NCI-H748 treated with DMSO at 0.1 percent for 48 hours (cell line): ENCODE data around the gene KAT6B.
"Not testable (repeated sequence)": the region's sequence is repeated elsewhere in the genome, so short reads cannot be mapped to it uniquely, and the experiment has no call there.

Experiments
- DNase-seq: peaks from one replicate; lab custom pipeline; 2025; lab: John Stamatoyannopoulos, UW

KAT6B gene

GRCh38 chr10:74890460-74890859 is 64.1 kb downstream of the KAT6B start:
- DNase-seq: no peak

DNA sequence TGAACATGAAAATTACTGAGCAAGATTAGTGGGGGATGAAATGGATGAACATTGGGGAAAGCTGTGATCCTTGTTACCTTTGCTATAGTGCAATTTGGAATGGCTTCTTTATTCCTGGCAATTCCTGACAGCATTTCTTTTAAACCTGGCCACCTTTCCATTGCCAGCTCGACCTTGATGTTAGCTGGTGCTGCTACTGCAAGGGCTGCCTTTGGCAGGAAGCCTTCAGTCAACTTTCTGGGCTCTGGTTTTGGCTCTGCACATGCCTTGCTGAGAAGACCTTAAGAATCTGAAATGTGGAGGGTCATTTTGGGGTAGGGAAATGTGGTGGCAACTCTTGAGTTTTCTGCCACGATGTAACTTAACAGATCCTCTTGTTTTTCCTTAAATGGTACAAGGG is 64.7 kb downstream of the KAT6B start:
- no peak for DNase-seq

DNA sequence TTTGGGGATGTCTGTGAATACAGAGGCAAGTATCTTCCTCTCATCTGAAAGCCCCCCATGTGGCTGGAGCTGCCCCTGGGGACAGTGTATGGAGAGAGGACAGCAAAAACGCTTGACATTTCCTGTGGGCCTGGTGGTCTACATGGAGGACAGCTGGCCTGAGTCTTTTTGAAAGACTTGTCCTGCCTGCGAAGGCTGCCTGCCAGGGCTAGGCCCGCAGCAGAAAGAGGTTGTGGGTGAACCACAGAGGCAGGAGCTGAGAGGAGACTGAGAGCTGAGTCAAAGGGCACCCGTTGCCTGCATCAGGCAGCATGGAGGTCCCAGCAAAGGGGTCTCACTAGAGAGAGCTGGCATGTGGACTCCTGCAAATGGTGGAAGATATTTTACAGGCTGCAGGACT is 66.4 kb downstream of the KAT6B start:
- no peak for DNase-seq

DNA sequence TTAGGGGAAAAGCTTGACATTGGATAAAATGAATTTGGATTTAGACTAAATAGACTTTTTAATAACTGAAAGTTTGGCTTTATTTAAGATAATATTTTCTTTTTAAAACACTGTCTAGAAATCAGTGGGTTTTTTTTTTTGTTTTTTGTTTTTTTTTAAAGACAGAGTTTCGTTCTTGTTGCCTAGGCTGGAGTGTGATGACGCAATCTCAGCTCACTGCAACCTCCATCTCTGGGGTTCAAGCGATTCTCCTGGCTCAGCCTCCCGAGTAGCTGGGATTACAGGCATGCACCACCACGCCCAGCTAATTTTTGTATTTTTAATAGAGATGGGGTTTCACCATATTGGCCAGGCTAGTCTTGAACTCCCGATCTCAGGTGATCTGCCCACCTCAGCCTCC is 66.9 kb downstream of the KAT6B start:
- DNase-seq: not testable (repeated sequence)

DNA sequence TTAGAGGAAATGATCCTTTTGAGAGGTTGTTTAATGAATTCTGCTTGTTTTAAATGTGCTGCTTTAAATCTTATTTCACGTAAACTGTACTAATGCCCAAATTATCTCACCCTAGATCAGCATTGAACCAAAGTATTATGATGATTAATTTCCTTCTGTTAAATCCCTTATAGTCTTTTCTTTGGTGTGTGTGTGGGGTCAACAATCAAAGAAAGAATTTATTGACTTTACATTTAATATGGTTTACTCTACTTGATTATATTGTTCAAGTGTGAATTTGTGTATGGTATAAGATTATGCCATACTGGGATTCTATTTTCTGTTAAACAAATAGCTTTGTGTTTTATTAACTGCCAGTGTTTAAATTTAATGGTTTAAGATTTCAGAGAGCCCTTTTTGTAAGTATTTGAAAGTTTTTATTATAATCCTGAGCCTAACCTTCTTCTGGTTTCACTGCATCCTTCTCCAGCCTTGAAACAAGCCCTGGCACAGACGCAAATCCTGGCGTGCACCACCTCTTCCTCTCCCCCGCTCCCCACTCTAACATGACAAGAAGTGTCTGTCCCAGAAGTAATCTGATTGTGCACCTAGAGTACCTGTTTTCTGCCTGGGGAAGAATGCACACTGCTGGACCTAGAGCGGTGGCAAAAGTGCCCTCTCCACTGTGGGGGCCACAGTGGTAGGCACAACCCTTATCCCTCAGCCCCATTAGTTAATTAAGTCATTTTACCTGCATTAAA is 70.6 kb downstream of the KAT6B start:
- no peak for DNase-seq

GRCh38 chr10:74898201-74898976 is 72.0 kb downstream of the KAT6B start:
- no peak for DNase-seq

GRCh38 chr10:74900297-74900696 is 73.9 kb downstream of the KAT6B start:
- DNase-seq: no peak

GRCh38 chr10:74901301-74901700 is 74.9 kb downstream of the KAT6B start:
- DNase-seq: no peak

- no peak for DNase-seq
Measured at GRCh38 chr10:74901867-74902450, 75.6 kb downstream of the KAT6B start.

- no peak for DNase-seq
Measured at GRCh38 chr10:74903491-74903890, 77.1 kb downstream of the KAT6B start.

DNA sequence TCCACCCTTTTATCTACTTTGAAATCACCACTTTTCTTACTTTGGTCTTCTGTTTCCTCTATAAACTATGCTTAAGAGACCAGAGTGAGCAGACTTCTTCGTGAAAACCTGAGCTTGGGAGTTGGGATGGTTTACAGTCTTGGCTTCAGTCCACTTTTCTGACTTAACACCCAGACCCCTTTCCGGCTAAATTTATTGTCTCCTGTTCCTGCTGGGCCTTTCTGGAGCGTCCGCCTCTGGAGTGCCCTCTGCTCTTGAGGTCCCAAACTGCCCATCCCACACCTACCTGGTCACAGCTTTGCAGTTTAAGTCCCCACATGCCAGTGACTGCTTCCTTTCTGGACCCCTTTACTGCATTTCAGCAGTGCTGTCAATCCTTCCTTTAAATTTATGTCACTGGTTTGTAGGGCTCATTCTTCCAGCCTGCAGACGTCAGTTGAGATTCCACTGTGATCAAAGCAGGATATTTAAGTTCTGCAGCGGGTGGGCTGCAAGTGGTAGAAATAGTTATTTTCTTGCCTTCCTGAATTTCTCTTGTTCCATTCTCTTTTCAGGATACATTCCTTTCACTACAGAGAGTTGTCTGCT is 80.3 kb downstream of the KAT6B start:
- DNase-seq: no peak

DNA sequence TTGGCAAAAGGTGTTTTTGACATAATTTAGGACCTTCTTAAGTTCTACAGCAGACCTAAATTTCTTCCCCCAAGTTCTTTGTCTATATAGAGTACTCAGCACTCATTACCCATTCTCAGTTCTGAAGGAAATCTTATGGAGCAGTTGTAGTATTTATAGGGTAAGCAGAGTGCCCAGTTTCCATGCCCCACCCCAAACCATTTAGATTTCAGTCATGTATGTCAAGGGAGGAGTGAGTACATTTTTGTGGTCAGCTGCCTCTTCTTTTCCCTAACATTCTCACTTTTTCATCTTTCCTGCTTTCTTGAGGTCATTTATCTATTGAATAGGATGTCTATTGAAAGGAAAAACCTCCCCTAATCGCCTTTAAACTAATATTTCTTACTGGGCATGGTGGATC is 83.3 kb downstream of the KAT6B start:
- no peak for DNase-seq

DNA sequence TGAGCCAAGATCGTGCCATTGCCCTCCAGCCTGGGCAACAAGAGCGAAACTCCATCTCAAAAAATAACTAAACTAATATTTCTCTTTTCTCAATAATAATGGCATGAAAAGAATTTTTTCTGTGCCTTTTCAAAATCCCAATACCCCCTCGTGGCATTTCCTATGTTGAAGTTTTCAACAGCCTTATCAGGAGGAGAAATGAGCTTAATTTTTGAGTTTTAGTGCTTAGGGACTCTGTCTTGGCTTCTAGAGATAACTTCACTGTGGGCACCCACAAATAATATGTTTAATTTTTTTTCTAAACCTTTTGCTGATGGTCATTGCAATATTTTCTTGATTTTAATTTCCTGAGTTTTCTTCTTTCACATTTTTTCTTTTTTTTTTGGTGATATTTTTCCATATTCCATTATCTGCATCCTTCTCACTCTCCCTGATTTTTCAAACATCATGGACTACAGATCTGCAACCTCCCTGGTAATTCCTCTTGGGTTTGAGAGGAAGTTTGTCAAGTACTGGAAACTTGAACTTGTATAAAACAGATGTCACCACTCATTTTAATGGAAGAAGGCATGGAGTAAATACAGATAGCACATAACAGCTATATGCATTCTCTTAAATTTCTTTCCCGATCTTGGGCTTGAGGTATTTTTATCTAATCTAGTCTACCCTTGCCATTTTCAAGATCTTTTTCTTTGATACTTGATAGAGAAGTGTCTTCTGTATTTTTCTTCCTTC is 84.0 kb downstream of the KAT6B start:
- no peak for DNase-seq

GRCh38 chr10:74910976-74911350 is 84.6 kb downstream of the KAT6B start:
- no peak for DNase-seq

GRCh38 chr10:74912182-74912581 is 85.8 kb downstream of the KAT6B start:
- no peak for DNase-seq

- no peak for DNase-seq
Measured at GRCh38 chr10:74912682-74913081, 86.3 kb downstream of the KAT6B start.

DNA sequence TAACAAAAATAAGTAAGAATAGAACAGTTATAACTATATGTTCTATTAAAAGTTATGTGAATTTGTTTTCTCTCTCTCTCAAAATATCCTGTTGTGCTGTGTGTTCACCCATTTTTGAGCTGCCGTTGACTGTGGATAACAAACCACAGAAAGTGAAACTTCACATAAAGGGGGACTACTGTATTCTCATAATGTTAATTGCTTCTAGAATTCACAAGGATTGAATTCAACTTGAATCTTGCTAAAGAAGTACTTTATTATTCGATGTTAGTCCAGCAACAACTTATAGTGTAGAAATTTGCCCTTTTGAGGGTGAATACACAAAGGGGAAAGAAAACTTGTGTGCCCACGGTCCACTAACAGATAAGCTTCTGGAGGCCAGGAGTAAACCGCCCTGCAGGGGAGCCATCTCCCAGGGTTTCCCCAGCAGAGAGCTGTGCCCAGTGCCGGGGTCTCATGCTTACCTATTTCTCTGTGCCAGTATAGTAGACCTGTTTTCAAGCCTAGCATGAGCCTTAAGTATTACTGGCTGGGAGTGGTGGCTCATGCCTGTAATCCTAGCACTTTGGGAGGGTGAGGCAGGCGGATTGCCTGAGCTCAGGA is 87.1 kb downstream of the KAT6B start:
- DNase-seq: no peak

- DNase-seq: no peak
Measured at GRCh38 chr10:74916283-74916682, 89.9 kb downstream of the KAT6B start.

GRCh38 chr10:74917481-74918077 is 91.2 kb downstream of the KAT6B start:
- DNase-seq: no peak

DNA sequence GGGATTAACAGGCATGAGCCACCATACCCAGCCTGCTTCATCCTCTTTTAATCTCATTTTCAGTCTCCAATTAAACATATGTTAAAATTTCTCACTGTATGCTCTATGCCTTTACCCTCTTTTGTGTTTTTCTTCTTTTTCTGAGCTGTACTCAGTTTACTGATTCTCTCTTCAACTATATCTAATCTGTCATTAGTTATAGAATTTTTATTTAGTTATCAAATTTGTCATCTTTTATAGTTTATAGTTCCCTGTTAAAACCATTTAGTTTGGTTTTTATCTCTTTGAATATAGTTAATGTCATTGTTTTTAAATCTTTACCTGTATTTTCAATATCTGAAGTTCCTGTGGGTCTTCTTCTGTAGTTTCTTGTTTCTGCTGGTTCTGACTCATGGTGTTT is 93.3 kb downstream of the KAT6B start:
- no peak for DNase-seq

DNA sequence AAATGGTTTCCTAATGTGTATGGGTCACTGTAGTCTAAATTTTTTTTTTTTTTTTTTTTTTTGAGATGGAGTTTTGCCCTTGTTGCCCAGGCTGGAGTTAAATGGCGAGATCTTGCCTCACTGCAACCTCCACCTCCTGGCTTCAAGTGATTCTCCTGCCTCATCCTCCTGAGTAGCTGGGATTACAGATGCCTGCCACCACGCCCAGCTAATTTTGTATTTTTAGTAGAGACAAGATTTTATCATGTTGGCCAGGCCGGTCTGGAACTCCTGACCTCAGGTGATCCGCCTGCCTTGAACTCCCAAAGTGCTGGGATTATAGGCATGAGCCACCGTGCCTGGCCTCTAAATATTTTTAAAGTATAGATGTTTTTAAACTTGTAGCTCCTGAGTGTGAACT is 94.7 kb downstream of the KAT6B start:
- not testable (repeated sequence) for DNase-seq
